Trophoblast cell (in vitro differentiated cells and primary cell): ENCODE data around the gene SINHCAF.

Experiments used
- DNase-seq, 2 donors: peaks; one replicate each; pipeline ENCODE4 v3.0.0-alpha.2; 2016
- H2AFZ ChIP-seq: 2 replicates; pipeline ENCODE4 v1.6.1; 2013; ENCODE audit warnings: low read length, moderate library complexity, mild to moderate bottlenecking; ENCODE audit not compliant: insufficient read depth, poor library complexity
- H2AK5ac ChIP-seq: 2 replicates; pipeline ENCODE4 v1.6.1; 2013; ENCODE audit warnings: mild to moderate bottlenecking, low read length
- H2BK120ac ChIP-seq: 2 replicates; pipeline ENCODE4 v1.6.1; 2013; ENCODE audit warnings: low read length, mild to moderate bottlenecking, moderate library complexity; ENCODE audit not compliant: insufficient read depth, poor library complexity
- H2BK12ac ChIP-seq: 2 replicates; pipeline ENCODE4 v1.6.1; 2013; ENCODE audit warnings: mild to moderate bottlenecking, low read length, moderate library complexity
- H2BK5ac ChIP-seq: 2 replicates; pipeline ENCODE4 v1.6.1; 2013; ENCODE audit warnings: low read length, low read depth, moderate library complexity, mild to moderate bottlenecking; ENCODE audit not compliant: poor library complexity
- H3K14ac ChIP-seq: 2 replicates; pipeline ENCODE4 v1.6.1; 2013; ENCODE audit warnings: mild to moderate bottlenecking, low read length
- H3K18ac ChIP-seq: 2 replicates; pipeline ENCODE4 v1.6.1; 2013; ENCODE audit warnings: mild to moderate bottlenecking, low read length
- H3K23ac ChIP-seq: 2 replicates; pipeline ENCODE4 v1.6.1; 2013; ENCODE audit warnings: low read length
- H3K27ac ChIP-seq: 2 replicates; pipeline ENCODE4 v1.5.1; 2013; ENCODE audit warnings: low read depth, mild to moderate bottlenecking, inconsistent platforms, low read length, moderate library complexity
- H3K27me3 ChIP-seq: 2 replicates; pipeline ENCODE4 v1.6.1; 2013; ENCODE audit warnings: inconsistent platforms, mild to moderate bottlenecking, low read length, moderate library complexity; ENCODE audit not compliant: insufficient read depth
- H3K36me3 ChIP-seq, 2 experiments: 1 replicate in 1 of 2; 2 replicates in 1 of 2; pipeline ENCODE4 v1.6.1; 2013; ENCODE audit warnings: low read length in 2 of 2, mild to moderate bottlenecking in 2 of 2, moderate library complexity in 1 of 2; ENCODE audit not compliant: insufficient read depth in 2 of 2, control insufficient read depth in 1 of 2
- H3K4ac ChIP-seq: 2 replicates; pipeline ENCODE4 v1.6.1; 2013; ENCODE audit warnings: low read depth, mild to moderate bottlenecking, low read length, moderate library complexity
- H3K4me1 ChIP-seq, 2 experiments: 1 replicate in 1 of 2; 2 replicates in 1 of 2; pipeline ENCODE4 v1.6.1; 2013; ENCODE audit warnings: low read length in 2 of 2, mild to moderate bottlenecking in 2 of 2, moderate library complexity in 1 of 2; ENCODE audit not compliant: insufficient read depth in 2 of 2, control insufficient read depth in 1 of 2
- H3K4me2 ChIP-seq: 2 replicates; pipeline ENCODE4 v1.6.1; 2013; ENCODE audit warnings: inconsistent platforms, mild to moderate bottlenecking, low read length, moderate library complexity
- H3K4me3 ChIP-seq: 2 replicates; pipeline ENCODE4 v1.5.1; 2013; ENCODE audit warnings: mild to moderate bottlenecking, low read depth, low read length, inconsistent platforms
- H3K79me1 ChIP-seq: one replicate; pipeline ENCODE4 v1.6.1; 2013; ENCODE audit warnings: low read length
- H3K79me2 ChIP-seq: 2 replicates; pipeline ENCODE4 v1.6.1; 2013; ENCODE audit warnings: low read length, mild to moderate bottlenecking; ENCODE audit not compliant: control insufficient read depth, insufficient read depth, poor library complexity
- H3K9ac ChIP-seq: 2 replicates; pipeline ENCODE4 v1.6.1; 2013; ENCODE audit warnings: mild to moderate bottlenecking, low read length
- H3K9me3 ChIP-seq: 2 replicates; pipeline ENCODE4 v1.6.1; 2013; ENCODE audit warnings: low read depth, mild to moderate bottlenecking, control low read depth, inconsistent platforms, low read length; ENCODE audit not compliant: insufficient read depth
- H4K12ac ChIP-seq: 2 replicates; pipeline ENCODE4 v1.6.1; 2013; ENCODE audit warnings: low read depth, mild to moderate bottlenecking, low read length, moderate library complexity
- H4K8ac ChIP-seq: 2 replicates; pipeline ENCODE4 v1.6.1; 2013; ENCODE audit warnings: low read depth, mild to moderate bottlenecking, low read length, moderate library complexity
- H4K91ac ChIP-seq: one replicate; pipeline ENCODE4 v1.6.1; 2013; ENCODE audit warnings: low read depth, mild to moderate bottlenecking, low read length, moderate library complexity
- WGBS: extraction: QIAGEN DNeasy Blood & Tissue Kit; methylation state at CpG from one replicate; pipeline ENCODE4 v1.1.7; 2013; ENCODE audit warnings: missing lambda C conversion rate; ENCODE audit not compliant: insufficient read length, insufficient coverage; ENCODE audit errors: extremely low coverage; 5-methylcytosine and 5-hydroxymethylcytosine counted together

The SINHCAF gene

DNA sequence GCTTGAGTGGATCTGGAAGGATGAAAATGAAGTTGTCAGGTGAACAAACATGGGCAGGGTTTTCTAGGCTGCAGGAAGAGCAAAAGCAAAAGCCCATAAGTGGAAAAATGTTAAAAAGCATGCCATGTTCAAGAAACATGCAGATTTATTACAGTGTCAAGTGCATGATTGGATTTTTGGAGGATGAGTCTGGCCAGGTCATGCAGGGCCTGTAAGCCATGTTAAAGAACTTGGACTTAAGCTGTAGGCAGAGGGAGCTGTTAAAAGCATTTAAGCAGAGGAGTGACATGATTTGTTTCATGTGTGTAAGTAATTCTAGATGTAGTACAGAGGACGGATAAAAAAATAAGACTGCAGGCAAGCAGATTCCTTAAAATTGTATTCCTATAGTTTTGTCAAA, 16.3 kb upstream of the SINHCAF start:
- no peak overlapping the region for H2AK5ac ChIP-seq
- no peaks in the 10 kb centered on the region for H3K36me3 ChIP-seq
- H3K14ac ChIP-seq, result no peak overlapping the region
- H3K23ac ChIP-seq, result no peak overlapping the region
- H3K79me2 ChIP-seq, result no peaks in the 10 kb centered on the region
- H4K91ac ChIP-seq, result no peak overlapping the region
- H4K12ac ChIP-seq, result no peak overlapping the region
- H2AFZ ChIP-seq, result no peak overlapping the region
- no peak overlapping the region for H3K4me3 ChIP-seq
- no peak overlapping the region for H3K18ac ChIP-seq
- no peak overlapping the region for H2BK5ac ChIP-seq
- H2BK12ac ChIP-seq, result no peak overlapping the region
- no peak overlapping the region for H3K27ac ChIP-seq
- H3K27me3 ChIP-seq, result no peaks in the 10 kb centered on the region
- no peak overlapping the region for H3K4me2 ChIP-seq
- H3K4ac ChIP-seq, result no peak overlapping the region
- H3K9ac ChIP-seq, result no peak overlapping the region
- WGBS, result no CpG with 5 or more reads among the region's 1 CpG
- no peak for DNase-seq
- peaks cover 10 to 12% of the 10 kb centered on the region in 2 experiments for H3K4me1 ChIP-seq
- peaks cover 9% of the 10 kb centered on the region for H3K79me1 ChIP-seq
- no peak overlapping the region for H2BK120ac ChIP-seq
- no peak overlapping the region for H4K8ac ChIP-seq
- no peaks in the 10 kb centered on the region for H3K9me3 ChIP-seq

DNA sequence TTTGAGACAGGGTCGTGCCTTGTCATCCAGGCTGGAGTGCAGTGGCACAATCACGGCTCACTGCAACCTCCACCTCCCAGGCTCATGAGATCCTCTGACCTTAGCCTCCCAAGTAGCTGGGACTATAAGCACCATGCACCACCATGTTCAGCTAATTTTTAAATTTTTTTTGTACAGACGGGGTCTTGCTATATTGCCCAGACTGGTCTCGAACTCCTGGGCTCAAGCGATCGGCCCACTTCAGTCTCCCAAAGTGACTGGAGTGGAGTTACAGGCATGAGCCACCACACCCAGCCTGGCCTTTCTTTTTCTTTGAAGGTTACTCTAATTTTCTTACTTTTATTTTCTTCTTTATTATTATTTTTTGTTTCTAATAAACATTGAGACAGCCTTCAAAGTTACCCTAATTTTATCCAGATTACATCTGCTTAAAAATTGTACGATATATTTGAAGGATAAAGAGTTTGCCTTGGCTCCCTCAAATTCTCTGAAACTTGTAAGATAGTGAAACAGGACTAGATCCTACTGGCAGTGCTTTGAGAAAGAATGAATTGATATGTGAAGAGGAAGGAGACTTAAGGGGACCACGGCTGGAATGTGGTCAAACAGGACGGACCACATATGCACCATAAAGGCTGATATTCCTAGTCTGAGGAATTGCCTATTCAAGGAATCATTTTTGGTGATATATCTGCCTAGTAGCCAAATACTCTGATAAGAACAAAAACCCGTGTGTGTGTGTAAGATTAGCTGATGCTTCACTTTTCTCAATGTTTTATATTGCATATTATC, 14.1 kb upstream of the SINHCAF start:
- no peaks in the 10 kb centered on the region for H3K36me3 ChIP-seq
- no CpG with 5 or more reads among the region's 10 CpGs for WGBS
- H2BK5ac ChIP-seq, result peak overlapping the region; percentile 73
- no peaks in the 10 kb centered on the region for H3K27me3 ChIP-seq
- H3K9ac ChIP-seq, result no peak overlapping the region
- DNase-seq, result no peak
- peak overlapping the region; percentile 31 for H2BK120ac ChIP-seq
- H3K9me3 ChIP-seq, result no peaks in the 10 kb centered on the region
- no peak overlapping the region for H4K12ac ChIP-seq
- no peak overlapping the region for H3K18ac ChIP-seq
- peaks cover 10 to 12% of the 10 kb centered on the region in 2 experiments for H3K4me1 ChIP-seq
- H3K4me3 ChIP-seq, result no peak overlapping the region
- H3K4me2 ChIP-seq, result no peak overlapping the region
- H3K4ac ChIP-seq, result no peak overlapping the region
- no peaks in the 10 kb centered on the region for H3K79me2 ChIP-seq
- H2AK5ac ChIP-seq, result no peak overlapping the region
- H3K79me1 ChIP-seq, result peaks cover 9% of the 10 kb centered on the region
- no peak overlapping the region for H3K23ac ChIP-seq
- peak overlapping the region; percentile 79 for H4K91ac ChIP-seq
- H3K14ac ChIP-seq, result peak overlapping the region; percentile 5
- H4K8ac ChIP-seq, result peak overlapping the region; percentile 42
- peak overlapping the region; percentile 85 for H3K27ac ChIP-seq
- H2AFZ ChIP-seq, result no peak overlapping the region
- H2BK12ac ChIP-seq, result peak overlapping the region; percentile 69

DNA sequence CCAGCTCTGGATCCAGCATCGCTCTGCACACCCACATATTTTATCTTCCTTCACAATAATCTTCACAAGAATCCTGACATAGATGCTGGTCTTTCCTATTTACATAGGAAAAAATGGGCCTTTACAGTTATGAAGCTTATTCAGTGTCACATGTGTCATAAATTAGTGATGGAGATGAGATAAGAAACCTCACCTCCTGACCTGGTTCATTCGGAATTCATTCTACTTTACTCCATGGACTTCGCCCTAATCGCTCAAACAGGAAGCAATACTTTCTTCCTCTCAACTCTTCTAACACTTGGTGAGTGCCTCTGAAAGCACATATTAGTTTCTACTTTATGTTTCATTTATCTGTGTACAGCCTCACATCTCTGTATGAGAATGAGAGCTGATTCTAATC, 12.0 kb upstream of the SINHCAF start:
- Histone ChIP-seq H3K23ac (no peak overlapping the region), H3K4me2 (no peak overlapping the region), H3K36me3 (no peaks in the 10 kb centered on the region), H4K91ac (no peak overlapping the region), H3K14ac (no peak overlapping the region), H2BK120ac (no peak overlapping the region), H4K8ac (no peak overlapping the region), H2BK12ac (no peak overlapping the region), H2AK5ac (no peak overlapping the region), H3K4me3 (no peak overlapping the region), H3K9ac (no peak overlapping the region), H3K9me3 (no peaks in the 10 kb centered on the region), H3K27me3 (no peaks in the 10 kb centered on the region), H2BK5ac (no peak overlapping the region), H3K18ac (no peak overlapping the region), H3K4me1 (peaks cover 10 to 12% of the 10 kb centered on the region in 2 experiments), H3K27ac (no peak overlapping the region), H3K79me1 (peaks cover 9% of the 10 kb centered on the region), H2AFZ (no peak overlapping the region), H3K79me2 (no peaks in the 10 kb centered on the region), H3K4ac (no peak overlapping the region), H4K12ac (no peak overlapping the region)
- DNase-seq, result no peak
- WGBS, result no CpG with 5 or more reads among the region's 4 CpGs

DNA sequence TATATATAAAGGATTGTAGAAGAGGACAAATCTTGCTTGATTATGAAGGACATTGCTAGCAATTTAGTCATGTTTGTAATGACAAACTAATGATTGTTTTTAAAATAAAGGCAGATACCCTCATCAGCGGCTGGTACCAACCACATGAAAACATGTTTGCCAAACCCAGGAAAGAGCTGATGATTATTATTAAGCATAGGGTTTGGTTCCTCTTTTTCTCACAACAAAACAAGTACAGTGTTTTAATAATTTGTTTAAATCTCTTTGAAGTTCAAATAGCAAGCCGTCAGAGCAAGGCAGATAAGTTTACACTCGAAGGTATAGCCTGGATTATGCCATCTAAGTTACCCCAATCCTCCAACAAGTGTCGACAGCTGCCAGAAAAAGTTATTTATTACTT, 5.3 kb upstream of the SINHCAF start:
- Histone ChIP-seq H3K18ac (no peak overlapping the region), H3K4me3 (no peak overlapping the region), H4K91ac (no peak overlapping the region), H3K27me3 (no peaks in the 10 kb centered on the region), H3K23ac (no peak overlapping the region), H3K9ac (no peak overlapping the region), H4K8ac (no peak overlapping the region), H3K14ac (no peak overlapping the region), H3K36me3 (no peaks in the 10 kb centered on the region), H3K4me2 (no peak overlapping the region), H4K12ac (no peak overlapping the region), H2AK5ac (no peak overlapping the region), H2BK5ac (no peak overlapping the region), H2BK120ac (no peak overlapping the region), H3K4me1 (no peaks in the 10 kb centered on the region), H2BK12ac (no peak overlapping the region), H3K79me1 (peaks cover 2% of the 10 kb centered on the region), H2AFZ (no peak overlapping the region), H3K79me2 (no peaks in the 10 kb centered on the region), H3K27ac (no peak overlapping the region), H3K9me3 (no peaks in the 10 kb centered on the region), H3K4ac (no peak overlapping the region)
- DNase-seq, result no peak
- no CpG with 5 or more reads among the region's 4 CpGs for WGBS
